ENCODE results near the gene BNIP1.

DNA sequence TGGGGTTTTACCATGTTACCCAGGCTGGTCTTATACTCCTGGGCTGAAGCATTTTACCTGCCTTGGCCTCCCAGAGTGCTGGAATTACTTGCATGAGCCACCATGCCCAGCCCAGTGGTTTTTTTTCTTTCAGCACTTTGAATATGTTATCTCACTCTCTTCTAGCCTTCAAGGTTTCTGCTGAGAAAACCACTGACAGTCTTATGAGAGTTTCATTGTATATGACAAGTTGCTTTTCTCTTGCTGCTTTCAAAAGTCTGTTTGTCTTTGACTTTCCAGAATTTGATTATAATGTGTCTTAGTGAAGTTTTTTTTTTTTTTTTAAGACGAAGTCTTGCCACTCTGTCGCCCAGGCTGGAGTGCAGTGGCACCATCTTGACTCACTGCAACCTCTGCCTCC is 43.1 kb upstream of the BNIP1 start:
- TF ChIP-seq ISL1 (CRISPR knock-in tag; IDR thresholded peaks at IDR 0.05) (no peak), SNAI2 (CRISPR knock-in tag; IDR thresholded peaks at IDR 0.05) (no peak), ZFP30 (CRISPR knock-in tag; IDR thresholded peaks at IDR 0.05) (no peak)
